GM19463 (cell line): Measurements from ENCODE around the gene SRR.
A peak's percentile ranks its signal among the peaks of the same experiment; 100 is the strongest.
"Not testable (repeated sequence)": the region's sequence is repeated elsewhere in the genome, so short reads cannot be mapped to it uniquely, and the experiment has no call there.

ENCODE experiments used
- ATAC-seq: cut with Tn5 transposase; IDR thresholded peaks from one replicate; pipeline ENCODE4 v1.9.1; 2021; ENCODE audit warnings: mild to moderate bottlenecking, moderate library complexity; ENCODE audit not compliant: unreplicated experiment

Gene SRR

GRCh38 chr17:2303204-2304188 is at the start of gene SRR, which contains the start of gene SMG6:
Gene SRR (plus strand): TSS chr17:2303950. CDS start chr17:2315561, 11,611 bp downstream.
Gene SMG6 (minus strand): TSS chr17:2303785. CDS start chr17:2303720, 65 bp downstream.
- ATAC-seq: peak; percentile 87

- not testable (repeated sequence) for ATAC-seq
These were observed 44.9 kb upstream of the SRR start for GRCh38 chr17:2258830-2259229.

GRCh38 chr17:2259769-2260536 is 43.8 kb upstream of the SRR start:
- peak; percentile 62 for ATAC-seq

GRCh38 chr17:2262135-2262587 is 41.6 kb upstream of the SRR start:
- ATAC-seq: no peak

GRCh38 chr17:2263183-2264066 is 40.3 kb upstream of the SRR start:
- ATAC-seq: no peak

GRCh38 chr17:2264067-2264860 is 39.5 kb upstream of the SRR start:
- no peak for ATAC-seq

GRCh38 chr17:2265166-2265565 is 38.6 kb upstream of the SRR start:
- not testable (repeated sequence) for ATAC-seq

- ATAC-seq: peak; percentile 74
These were observed 37.5 kb upstream of the SRR start for GRCh38 chr17:2266045-2266864.

GRCh38 chr17:2266865-2267228 is 36.9 kb upstream of the SRR start:
- ATAC-seq: no peak

- ATAC-seq: no peak
These were observed 36.4 kb upstream of the SRR start for GRCh38 chr17:2267354-2267753.

- no peak for ATAC-seq
These were observed 31.6 kb upstream of the SRR start for GRCh38 chr17:2271985-2272702.

- ATAC-seq: no peak
These were observed 29.3 kb upstream of the SRR start for GRCh38 chr17:2274414-2274813.

- ATAC-seq: no peak
These were observed 28.0 kb upstream of the SRR start for GRCh38 chr17:2275722-2276121.

GRCh38 chr17:2277429-2278170 is 26.1 kb upstream of the SRR start:
- no peak for ATAC-seq

GRCh38 chr17:2279707-2280106 is 24.0 kb upstream of the SRR start:
- no peak for ATAC-seq

- ATAC-seq: no peak
These were observed 21.4 kb upstream of the SRR start for GRCh38 chr17:2282297-2282873.

- ATAC-seq: no peak
These were observed 20.4 kb upstream of the SRR start for GRCh38 chr17:2283302-2283701.
